ENCODE results near the gene CGN.

CGN gene

GRCh38 chr1:151553659-151554058 is 42.5 kb downstream of the CGN start:
- TF ChIP-seq, protein P1, sequence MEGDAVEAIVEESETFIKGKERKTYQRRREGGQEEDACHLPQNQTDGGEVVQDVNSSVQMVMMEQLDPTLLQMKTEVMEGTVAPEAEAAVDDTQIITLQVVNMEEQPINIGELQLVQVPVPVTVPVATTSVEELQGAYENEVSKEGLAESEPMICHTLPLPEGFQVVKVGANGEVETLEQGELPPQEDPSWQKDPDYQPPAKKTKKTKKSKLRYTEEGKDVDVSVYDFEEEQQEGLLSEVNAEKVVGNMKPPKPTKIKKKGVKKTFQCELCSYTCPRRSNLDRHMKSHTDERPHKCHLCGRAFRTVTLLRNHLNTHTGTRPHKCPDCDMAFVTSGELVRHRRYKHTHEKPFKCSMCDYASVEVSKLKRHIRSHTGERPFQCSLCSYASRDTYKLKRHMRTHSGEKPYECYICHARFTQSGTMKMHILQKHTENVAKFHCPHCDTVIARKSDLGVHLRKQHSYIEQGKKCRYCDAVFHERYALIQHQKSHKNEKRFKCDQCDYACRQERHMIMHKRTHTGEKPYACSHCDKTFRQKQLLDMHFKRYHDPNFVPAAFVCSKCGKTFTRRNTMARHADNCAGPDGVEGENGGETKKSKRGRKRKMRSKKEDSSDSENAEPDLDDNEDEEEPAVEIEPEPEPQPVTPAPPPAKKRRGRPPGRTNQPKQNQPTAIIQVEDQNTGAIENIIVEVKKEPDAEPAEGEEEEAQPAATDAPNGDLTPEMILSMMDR (IDR thresholded peaks at IDR 0.05; ENCODE audit: insufficient read depth, low read length, poor library complexity, severe bottlenecking): no peak
- Histone ChIP-seq H3K36me3 (ENCODE audit: control insufficient read depth, insufficient read depth, low read length) (no peaks in the 10 kb centered on the region), H3K4me3 (replicated peaks; ENCODE audit: low read depth, low read length) (no peak overlapping the region), H3K27me3 (replicated peaks; ENCODE audit: control insufficient read depth, insufficient read depth, low read length) (no peaks in the 10 kb centered on the region)
- DNase-seq (ENCODE audit: extremely low read depth, insufficient read length): no peak

GRCh38 chr1:151556052-151556451 is 44.9 kb downstream of the CGN start:
- DNase-seq (ENCODE audit: extremely low read depth, insufficient read length): no peak
- no peak overlapping the region for H3K4me3 ChIP-seq (replicated peaks; ENCODE audit: low read depth, low read length)
- TF ChIP-seq, protein P1 (IDR thresholded peaks at IDR 0.05; ENCODE audit: insufficient read depth, low read length, poor library complexity, severe bottlenecking): no peak

GRCh38 chr1:151562661-151563060 is 51.5 kb downstream of the CGN start:
- no peak overlapping the region for H3K4me3 ChIP-seq (replicated peaks; ENCODE audit: low read depth, low read length)
- TF ChIP-seq, protein P1 (IDR thresholded peaks at IDR 0.05; ENCODE audit: insufficient read depth, low read length, poor library complexity, severe bottlenecking): no peak
- no peaks in the 10 kb centered on the region for H3K27me3 ChIP-seq (replicated peaks; ENCODE audit: control insufficient read depth, insufficient read depth, low read length)
- H3K36me3 ChIP-seq (ENCODE audit: control insufficient read depth, insufficient read depth, low read length): no peaks in the 10 kb centered on the region
- no peak for DNase-seq (ENCODE audit: extremely low read depth, insufficient read length)

More at GRCh38 chr1:151556052-151556451, 44.9 kb downstream of the CGN start:
- H3K36me3 ChIP-seq (ENCODE audit: control insufficient read depth, insufficient read depth, low read length): no peaks in the 10 kb centered on the region
- no peaks in the 10 kb centered on the region for H3K27me3 ChIP-seq (replicated peaks; ENCODE audit: control insufficient read depth, insufficient read depth, low read length)

DNA sequence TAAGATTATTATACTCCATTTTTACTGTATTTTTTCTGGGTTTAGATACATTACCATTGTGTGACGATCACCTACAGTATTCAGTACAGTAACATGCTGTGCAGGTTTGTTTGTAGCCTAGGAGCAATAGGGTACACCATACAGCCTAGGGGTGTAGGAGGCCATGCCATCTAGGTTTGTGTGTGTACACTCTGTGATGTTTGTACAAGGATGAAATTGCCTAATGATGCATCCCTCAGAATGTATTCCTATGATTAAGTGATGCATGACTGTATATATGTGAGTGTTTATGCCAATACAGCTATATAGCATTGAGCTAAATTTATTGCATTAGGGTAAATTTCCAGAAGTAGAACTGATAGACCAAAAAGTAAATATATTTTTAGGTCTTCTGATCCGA is 52.2 kb downstream of the CGN start:
- Histone ChIP-seq H3K27me3 (replicated peaks; ENCODE audit: control insufficient read depth, insufficient read depth, low read length) (no peaks in the 10 kb centered on the region), H3K36me3 (ENCODE audit: control insufficient read depth, insufficient read depth, low read length) (no peaks in the 10 kb centered on the region), H3K4me3 (replicated peaks; ENCODE audit: low read depth, low read length) (no peak overlapping the region)
- DNase-seq (ENCODE audit: extremely low read depth, insufficient read length): no peak
- TF ChIP-seq, protein P1 (IDR thresholded peaks at IDR 0.05; ENCODE audit: insufficient read depth, low read length, poor library complexity, severe bottlenecking): no peak

DNA sequence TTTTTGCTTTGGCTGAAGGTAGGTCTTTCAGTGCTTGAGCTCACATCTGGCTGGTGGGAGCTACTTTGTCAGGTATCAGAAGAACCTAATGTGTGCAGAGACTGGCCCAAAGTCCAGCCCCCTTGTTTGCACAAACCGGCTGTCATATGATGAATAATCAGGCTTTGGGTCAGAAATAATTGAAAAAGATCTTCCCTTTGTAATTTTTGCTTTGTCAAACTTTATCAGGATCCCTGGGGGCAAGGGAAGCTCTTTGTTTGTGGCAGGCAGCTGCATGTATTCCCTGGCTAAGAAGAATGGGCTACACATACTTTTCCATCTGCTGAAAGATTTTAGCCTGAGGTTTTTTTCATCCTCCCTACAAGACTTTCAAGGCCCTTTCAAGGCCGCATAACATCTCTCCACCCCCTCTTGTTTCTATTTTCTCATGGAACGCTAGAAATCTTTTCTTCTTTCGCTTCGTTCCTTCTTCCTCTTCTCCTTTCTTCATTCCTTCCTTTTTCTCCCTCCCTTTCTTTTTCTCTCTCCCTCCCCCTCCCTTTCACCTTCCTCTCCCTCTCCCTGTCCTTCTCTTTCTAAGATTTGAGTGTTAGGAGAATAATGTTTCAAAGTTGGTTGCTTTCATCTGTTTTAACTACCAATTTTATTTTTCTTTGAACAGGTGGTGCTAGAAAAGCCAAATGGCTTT is 54.5 kb downstream of the CGN start:
- Histone ChIP-seq H3K4me3 (replicated peaks; ENCODE audit: low read depth, low read length) (no peak overlapping the region), H3K36me3 (ENCODE audit: control insufficient read depth, insufficient read depth, low read length) (no peaks in the 10 kb centered on the region), H3K27me3 (replicated peaks; ENCODE audit: control insufficient read depth, insufficient read depth, low read length) (no peaks in the 10 kb centered on the region)
- TF ChIP-seq, protein P1 (IDR thresholded peaks at IDR 0.05; ENCODE audit: insufficient read depth, low read length, poor library complexity, severe bottlenecking): no peak
- no peak for DNase-seq (ENCODE audit: extremely low read depth, insufficient read length)

Data from GM06990 (cell line).